NCI-H460 (cell line): Measurements from ENCODE around the gene JAML. TPM values are rescaled to one million over a fixed set of nuclear protein-coding genes. Genes with fewer than 3 reads are reported as not detected.

Experiments used
- DNase-seq: peaks from one replicate; pipeline ENCODE4 v3.0.0-alpha.2; 2016; ENCODE audit warnings: low read depth; ENCODE audit errors: extremely low read depth
- total RNA-seq: library from RNA; depleted of rRNA; stranded (reverse); fragments of >200 nt; shearing (Covaris generic); gene quantifications from 2 replicates; pipeline ENCODE4 v1.2.3, GENCODE V29; 2014

The JAML gene
- total RNA-seq, 1 experiment from 2014 or later: not detected

DNA sequence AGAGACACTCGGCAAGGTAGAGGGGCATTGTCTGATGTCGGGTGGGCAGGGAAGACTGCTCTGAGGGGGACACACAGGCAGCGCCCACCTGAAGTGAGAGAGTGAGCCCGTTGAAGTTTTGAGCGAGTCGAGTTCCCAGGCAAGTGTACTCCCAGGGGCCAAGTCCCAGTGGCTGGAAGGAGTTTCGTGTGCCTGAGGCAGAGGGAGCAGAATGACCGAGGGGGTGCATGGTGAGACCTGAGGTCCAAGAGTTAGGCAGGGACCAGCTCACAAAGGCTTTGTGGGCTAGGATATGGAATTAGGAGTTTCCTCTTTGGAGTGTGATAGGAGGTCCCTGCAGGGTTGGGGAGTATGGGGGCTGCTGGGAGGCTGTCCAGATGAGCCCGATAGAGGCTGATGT is 54.6 kb downstream of the JAML start:
- DNase-seq: no peak

DNA sequence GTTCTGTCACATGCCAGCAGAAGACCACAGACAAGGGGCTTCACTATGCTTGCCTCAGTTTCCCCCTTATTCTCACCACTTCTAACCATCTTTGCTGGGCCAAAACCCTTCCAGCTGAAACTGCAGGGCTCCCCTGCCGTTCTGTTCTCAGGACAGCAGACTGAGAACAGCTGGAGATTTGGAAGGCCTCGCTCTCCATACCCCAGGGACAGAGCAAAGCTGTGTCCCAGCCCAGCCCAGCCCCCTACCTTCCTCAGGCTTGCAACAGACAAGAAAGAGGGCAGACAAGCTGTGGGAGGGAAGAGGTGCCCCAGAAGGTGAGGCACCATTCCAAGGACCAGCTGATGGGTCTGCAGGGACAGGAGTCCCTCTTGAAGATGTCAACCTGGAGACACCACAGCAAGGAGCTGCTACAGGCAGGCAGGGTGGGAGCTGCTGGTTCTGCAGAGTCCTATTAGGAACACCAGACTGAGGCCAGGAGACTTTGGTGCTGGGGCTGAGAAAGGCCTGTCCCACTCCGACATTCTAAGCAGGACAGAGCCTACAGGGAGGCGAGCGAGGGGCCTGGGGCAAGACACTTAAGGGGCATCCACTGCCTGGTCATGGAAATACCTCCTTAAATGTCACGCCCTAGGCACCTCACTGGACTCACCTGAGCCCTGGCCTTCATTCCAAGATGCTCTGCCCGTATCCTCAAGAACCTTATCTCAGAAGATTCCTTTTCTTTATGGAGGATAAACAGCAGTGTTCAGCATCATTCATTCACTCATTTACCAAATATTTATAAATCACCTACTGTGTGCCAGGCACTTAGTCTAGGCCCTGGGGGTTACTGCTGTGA is 55.3 kb downstream of the JAML start:
- no peak for DNase-seq

DNA sequence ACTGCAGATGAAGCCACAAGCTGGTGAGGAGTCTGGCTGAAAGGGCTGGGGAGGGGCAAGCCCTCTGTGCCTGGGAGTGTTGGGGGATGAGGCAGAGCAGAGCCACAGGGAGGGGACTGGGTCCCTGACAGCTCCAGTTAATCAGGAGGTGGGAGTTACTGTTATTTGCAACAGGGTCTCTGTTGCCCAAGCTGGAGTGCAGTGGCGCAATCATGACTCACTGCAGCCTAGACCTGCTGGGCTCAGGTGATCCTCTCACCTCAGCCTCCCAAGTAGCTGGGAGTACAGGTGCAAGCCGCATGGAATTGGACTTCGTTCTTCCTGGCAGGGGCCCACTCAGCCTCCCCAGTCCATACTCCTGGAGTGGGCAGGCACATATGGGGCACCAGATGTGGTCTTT is 56.1 kb downstream of the JAML start:
- DNase-seq: no peak

DNA sequence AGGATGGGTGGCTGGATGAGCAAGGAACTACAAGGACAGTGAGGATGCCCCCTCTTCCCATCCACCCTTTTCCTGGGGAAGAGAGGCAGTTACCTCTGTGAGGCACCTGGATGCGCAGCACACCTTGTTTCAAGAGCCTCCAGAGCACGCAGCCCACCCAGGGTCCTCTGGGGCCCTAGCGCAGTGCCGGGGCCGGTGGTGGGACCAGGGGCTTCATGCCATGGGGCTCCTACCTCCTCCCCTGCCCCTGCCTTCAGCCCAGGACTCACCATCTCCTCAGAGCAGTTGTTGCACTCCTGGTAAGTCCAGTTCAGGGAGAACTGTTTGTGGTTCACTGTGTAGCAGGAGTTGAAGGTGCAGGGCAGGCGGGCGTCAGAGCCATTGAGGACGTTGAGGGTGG is 56.5 kb downstream of the JAML start:
- DNase-seq: no peak

DNA sequence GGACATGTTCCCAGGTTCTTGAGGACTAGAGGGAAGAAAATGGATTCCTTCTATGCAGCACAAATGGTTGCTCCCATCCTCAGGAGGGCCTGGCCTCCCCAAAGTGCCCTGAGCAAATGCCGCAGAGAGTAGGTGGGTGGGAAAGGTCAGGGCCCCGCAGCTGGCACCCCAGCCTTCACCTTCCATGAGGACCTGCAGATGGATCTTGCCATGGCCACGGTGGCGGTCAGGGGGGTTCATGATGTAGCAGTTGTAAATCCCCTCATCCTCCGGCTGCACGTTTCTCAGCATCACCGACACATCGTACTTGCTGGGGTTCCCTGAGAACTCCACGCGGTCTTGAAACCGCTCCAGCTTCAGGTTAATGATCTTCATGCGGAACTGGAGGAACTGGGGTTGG is 56.9 kb downstream of the JAML start:
- DNase-seq: no peak

DNA sequence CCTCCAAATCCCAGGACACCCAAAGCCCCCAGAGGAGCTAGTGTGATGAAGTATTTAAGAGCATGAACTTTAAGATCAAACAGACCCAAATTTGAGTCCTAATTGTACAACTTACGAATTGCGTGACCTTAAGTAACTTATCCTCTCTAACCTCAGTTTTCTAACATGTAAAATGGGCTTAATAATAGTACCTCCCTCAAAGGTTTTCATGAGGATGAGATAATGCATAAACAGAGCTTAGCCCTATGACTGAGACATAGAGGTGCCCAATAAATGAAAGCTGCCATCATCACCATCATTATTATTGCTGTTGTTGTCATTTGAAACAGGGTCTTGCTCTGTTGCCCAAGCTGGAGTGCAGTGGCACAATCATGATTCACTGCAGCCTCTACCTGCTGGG is 57.6 kb downstream of the JAML start:
- no peak for DNase-seq

DNA sequence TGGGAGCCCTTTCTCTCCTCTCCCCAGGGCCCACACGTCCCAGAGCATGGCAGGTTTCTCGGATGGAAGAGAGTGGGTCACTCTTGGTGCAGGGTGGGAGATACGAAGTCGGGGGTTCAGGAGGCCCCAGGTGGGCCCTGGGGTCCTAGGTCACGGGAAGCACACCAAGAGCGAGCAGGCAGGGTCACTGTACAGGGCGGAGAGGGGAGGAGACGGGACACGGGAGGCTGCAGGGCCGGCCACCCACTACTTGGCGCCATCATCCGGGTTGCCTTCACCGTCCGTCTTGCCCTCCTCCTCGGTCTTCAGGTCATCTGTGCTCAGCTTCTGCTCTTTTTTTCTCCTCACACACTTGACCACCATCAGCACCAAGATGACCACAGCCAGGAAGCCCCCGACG is 58.2 kb downstream of the JAML start:
- DNase-seq: no peak

DNA sequence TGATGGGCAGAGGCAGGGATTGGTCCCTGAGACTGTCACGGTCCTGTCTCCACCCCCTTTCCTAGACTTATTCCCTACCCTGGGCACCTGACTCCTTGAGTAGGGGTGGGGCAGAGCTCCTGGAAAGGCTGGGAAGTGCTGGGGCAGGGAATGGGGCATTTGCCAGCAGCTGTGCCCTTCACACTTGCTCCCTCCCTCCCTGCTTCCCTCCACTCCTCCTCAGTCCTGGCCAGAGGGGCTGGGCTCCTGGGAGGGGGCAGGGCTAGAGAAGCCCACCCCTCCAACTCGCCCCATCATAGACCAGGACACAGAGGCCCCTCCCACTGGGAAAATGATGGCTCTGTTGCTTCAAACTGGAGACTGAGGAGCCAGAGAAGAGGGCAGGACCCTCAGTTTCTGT is 59.9 kb downstream of the JAML start:
- no peak for DNase-seq

DNA sequence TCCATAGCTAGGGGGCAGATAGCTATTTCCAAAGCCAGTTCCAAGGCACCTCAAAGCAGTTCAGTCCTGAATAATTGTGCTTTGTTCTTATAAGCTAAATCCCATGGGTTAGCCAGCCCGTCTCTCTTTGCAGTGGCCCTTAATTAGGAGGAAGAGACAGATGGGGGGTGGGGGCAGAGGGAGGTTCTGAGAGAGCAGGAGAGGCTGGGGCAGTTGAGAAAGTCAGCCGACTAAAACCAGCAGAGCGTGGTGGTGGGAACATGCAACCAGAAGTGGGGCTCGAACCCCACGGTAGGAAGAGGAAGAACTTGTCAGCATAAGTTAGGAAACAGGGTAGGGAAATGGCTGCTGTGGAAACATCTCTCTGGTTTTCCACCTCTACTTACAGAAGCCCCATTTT is 61.3 kb downstream of the JAML start:
- DNase-seq: no peak

DNA sequence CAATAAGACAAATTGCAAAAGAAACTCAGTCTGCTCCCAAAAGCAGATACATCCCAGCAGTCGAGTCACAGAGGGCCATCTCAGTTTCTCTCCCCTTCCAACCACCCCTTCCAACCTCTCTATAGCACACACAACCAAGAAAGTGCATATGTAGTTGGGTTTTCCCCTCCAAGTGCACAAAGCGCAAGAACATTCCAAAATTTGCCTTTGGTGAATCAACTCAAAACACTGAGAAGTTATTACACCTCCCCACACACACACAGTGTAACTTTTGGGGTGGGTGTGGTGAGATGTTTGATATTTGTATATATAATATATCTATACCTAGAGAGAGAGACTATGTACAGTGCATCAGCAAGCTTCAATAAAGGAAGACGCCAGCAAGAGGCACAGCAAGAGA is 62.0 kb downstream of the JAML start:
- no peak for DNase-seq

DNA sequence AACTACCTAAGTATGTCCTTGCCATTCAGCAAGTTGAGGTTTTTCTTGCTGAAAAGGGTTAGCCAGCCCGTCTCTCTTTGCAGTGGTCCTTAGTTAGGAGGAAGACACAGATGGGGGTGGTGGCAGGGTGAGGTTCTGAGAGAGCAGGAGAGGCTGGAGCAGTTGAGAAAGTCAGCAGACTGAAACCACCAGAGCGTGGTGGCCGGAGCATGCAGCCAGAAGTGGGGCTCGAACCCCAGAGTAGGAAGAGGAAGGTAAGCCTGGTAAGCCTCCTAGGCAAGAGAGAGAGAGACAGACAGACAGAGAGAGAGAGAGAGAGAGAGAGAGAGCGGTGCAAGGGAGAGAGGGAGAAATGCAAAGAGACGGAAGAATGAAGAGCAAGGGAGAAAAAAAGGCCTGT is 63.0 kb downstream of the JAML start:
- DNase-seq: no peak

DNA sequence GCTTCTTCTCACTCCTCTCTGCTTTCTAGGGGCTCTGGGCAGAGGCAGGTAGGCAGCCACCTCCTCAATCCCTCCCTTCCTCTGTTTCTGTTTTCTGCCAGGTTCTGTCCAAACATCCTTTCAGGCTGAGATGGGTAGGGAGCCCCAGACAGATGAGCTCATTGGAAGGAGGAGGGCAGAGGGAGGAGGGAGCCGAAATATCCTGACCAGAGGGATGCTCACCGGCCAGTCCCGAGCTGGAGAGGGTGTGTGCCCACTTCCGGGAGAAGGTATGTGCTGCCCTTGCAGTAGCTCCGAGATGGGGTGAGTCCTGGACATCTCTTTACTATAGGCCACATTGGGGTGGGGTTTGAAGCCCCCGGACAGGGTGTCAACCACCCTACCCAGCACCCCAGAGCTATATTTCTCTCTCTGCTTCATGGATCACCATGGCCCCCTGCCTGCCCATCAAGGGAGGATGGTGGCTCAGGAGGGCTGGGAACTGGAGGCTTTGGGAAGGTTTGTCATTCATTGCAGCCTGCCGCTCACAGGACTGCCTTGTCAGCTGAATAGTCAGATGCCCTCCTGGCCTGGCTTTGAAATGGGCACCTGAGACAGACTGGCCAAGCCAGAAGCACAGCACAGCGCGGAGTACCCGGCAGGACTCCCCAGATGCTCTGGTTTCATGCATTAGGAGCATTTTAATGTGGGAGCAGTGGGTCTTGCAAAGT is 67.5 kb downstream of the JAML start:
- DNase-seq: no peak

DNA sequence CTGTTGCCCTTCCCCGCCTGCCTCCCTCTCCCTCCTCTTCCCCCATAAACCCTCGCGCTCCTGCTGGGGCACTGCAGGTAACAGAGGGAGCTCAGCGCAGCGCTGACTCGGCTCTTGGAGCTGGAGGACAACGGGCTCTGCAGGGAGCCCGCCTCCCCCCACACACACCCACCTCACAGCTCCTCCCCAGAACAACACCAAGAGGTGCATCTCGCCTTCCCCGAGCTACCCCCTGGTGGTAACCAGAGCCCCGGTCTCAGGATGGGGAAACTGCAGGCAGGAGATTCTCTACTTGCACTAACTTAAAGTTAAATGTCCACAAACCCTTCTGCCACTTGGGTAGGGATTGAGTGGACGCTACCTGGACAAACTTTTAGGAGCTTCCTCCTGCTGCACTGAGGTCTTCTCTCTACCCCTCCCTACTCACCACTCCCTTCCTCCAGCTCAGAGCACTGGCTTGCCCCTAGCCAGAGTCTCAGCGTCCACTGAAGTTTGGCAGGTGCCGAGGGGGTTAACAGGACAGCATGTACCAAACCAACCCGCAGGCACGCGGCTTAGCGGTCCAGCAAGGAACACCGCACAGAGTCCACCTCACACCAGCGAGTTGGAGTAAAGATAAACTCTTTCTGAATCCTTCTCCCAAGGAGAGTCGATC is 68.2 kb downstream of the JAML start:
- DNase-seq: no peak

DNA sequence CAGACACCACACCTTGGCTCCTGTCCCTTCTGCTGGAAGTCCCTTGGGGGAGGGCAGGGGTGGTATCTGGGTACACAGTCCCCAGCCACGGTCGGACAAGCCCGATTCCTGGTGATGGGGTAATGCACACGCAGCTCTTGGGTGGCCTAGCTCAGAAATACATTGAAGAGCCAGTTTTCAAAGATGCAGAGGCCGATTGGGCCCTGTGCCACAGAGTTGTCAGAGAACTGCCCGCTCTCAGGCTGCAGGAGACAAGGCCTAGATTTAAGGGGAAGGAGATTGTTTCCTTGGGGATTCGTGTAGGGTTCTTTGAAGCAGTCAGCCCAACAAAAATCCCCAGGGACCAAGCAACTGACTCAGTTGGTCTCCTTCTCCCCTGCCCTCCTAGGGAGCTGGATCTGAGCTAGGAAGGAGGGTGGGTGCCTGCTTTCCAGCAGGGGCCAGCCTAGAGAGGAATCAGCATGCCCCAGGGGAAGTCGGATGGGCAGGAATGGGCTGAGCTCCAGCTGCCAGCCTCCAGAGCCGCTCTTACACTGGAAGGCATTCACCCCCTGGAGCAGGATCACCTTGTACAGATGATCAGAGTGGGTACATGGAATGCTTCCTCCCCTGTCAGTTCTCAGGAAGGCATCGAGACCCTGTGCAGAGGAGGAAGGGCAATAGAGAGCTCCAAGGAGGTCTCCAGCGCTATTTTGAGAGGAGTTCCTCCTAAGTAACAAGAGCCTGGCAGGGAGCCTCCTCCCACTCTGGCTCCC is 68.9 kb downstream of the JAML start:
- no peak for DNase-seq

DNA sequence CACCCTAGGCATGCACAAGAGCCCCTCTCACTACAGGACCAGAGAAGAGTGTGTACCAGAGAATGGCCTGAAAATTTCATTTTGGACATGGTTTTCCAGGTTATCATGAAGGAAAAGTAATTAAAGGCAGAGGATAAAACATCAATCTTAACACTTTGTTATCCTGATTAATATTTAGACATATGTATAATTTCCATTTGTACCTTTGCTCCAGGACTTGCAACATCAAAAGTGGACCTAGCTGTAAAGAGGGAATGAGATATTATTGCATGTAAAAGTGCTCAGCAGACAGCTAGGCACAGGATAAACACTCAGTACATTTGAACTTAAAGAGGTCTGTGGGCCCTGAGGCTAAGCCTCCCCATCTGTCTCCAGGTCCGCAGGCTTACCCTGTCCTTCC is 70.2 kb downstream of the JAML start:
- no peak for DNase-seq

DNA sequence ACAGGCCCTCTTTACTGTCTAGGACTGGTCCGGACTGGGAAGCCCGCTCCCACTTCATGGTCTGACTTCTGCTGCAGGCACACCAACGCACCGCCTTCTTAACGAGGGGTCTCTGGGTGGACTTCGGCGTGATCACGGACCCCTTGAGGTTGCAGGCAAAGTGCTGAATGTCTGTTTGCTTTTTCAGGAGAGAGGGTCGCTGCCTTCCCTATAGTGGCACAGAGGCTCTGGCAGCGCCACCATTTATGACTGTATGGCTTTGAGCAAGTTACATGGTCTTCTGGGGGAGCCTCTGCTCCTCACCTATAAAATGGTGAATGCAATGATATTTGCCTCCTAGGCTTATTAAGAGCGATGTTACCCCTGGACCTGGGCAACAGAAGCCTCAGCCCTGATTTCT is 70.8 kb downstream of the JAML start:
- DNase-seq: no peak

DNA sequence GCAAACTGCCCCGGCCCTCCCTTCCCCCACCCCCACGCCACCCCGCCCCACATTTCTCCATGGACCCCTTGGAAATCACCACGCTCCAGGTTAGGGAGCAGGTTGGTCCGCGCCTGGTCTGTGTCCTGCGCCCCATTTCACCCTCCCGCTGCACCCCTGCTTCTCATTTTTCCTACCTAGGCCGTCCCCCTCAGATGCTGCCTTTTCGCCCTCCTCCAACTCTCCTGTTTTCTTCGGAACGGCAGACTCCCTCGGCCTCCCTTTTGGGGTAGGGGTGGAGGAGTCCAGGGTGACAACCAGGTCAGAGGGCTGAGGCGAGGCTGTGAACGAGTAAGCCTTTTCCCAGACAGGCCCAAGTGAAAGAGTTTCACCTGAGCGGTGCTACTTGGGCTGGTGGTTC is 71.3 kb downstream of the JAML start:
- DNase-seq: no peak

DNA sequence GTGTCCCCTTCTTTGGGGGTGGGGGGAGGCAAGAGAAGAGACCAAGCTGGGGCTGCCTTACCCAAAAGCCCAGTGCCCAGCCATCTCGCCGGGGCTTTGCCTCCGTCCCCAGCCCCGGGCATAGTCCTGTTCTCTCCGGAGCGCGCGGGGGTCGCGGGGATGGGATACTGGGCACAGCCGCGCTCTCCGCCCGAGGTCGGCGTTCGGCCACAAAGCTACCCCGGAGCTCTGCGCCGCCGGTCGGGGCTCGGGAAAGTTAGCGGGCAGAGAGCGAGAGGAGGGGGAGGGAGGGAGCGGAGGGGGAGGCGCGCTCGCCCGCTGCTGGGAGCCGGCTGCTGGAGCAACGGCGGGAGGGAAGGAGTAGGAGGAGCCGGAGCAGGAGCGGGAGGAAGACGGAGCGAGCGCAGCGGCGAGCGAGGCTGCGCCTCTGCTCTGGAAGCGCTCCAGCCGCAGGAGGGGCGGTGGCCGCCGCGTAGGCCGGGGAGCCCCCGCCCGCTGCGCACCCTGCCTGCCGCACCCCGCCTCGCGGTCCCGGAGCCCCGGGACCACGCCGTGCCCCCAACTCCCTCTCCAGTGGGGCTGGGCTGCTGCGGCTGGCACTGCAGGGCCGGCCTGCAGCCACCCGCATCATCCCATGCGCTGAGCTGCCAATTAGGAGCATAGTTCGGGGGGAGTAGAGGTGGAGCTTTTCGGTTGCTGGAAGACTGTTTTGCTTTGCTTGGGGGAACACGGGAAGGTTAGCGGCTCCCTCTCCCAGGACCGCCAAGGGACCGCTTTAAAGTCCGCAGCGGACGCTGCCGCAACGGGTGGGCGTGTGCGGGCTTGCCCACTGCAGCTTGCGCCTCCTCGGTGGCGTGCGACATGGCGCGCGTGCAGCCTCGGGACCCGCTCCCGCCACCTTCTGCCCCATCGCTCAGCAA is 72.0 kb downstream of the JAML start, which contains the start of gene SCN4B:
SCN4B (minus strand) TSS at position 272 of the 920 bp plus-strand sequence; CDS start at position 122, 150 bp downstream.
- peak; percentile 23 for DNase-seq

DNA sequence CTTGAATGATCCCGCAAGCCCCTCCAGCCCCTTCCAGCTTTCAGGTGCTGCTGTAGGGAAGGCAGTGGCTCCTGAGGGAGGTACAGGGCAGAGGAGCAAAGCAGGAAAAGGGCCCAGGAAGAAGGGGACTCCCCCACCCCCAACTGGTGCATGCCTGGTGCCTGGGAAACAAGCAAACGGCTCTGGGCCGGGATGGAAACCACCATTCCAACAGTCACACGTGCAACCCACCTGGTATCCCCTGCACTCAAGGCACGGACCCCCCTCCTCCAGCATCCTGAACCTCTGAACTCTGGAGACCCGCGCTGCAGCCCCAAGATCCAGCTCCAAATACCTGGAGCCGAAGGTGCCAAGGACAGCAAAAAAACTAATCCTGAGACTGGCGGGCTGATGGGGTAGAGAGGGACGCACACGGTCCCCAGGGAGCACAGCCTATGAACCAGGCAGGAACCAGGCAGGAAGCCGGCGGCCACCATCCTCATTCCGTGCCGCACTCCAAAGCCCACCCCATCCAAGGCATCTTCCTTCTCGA is 72.7 kb downstream of the JAML start:
- no peak for DNase-seq

DNA sequence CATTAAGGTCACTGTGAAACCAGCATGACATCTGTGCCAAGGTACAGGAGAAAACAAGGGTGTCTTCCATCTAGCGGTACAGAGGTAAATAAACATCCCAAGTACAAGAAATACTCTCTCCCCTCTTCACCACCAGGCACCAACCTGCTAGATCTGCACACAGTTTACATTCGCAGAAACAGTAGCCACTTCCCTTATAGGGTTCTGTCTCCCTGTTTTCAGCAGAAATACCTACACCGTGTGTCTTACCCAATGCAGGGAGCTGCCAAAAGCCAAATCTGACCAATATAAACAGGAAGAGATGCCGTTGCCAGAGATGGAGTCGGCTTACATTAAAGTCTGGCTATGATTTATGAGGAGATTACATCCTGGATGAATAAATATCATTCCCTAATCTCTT is 73.4 kb downstream of the JAML start:
- DNase-seq: no peak
